GM12878 (cell line): ENCODE measurements around the gene RPS3A.

Experiments
- CBFB ChIP-seq: IDR thresholded peaks from 2 replicates; pipeline ENCODE4 v1.6.1; 2016; ENCODE audit warnings: antibody characterized with exemption, low read depth
- EP300 ChIP-seq, 2 experiments: fragments of 150-350 bp in 1 of 2; IDR thresholded peaks; 2 replicates each; pipeline ENCODE4 v1.6.1; 2011 to 2012; ENCODE audit warnings: low read depth in 2 of 2, low read length in 2 of 2, borderline replicate concordance in 1 of 2, improper control_type of control experiment in 1 of 2, inconsistent platforms in 1 of 2; ENCODE audit not compliant: control insufficient read depth in 1 of 2
- GABPA ChIP-seq: IDR thresholded peaks from 2 replicates; pipeline ENCODE4 v1.6.1; 2014; ENCODE audit warnings: antibody characterized with exemption, low read depth, mild to moderate bottlenecking, inconsistent platforms
- HDGF ChIP-seq: fragments of 450-650 bp; IDR thresholded peaks from 2 replicates; pipeline ENCODE4 v1.6.1; 2016; ENCODE audit warnings: antibody characterized with exemption
- RAD51 ChIP-seq: fragments of 450-650 bp; IDR thresholded peaks from 2 replicates; pipeline ENCODE4 v1.6.1; 2016; ENCODE audit warnings: moderate library complexity, mild to moderate bottlenecking, inconsistent platforms
- RBBP5 ChIP-seq: fragments of 200-600 bp; sonication (generic); conservative IDR thresholded peaks from 2 replicates; pipeline ENCODE4 v1.6.1; 2016
- SREBF2 ChIP-seq: IDR thresholded peaks from 2 replicates; pipeline ENCODE4 v1.6.1; 2012; ENCODE audit warnings: mild to moderate bottlenecking, low read length
- TF ChIP-seq, protein P1 (sequence below), 3 experiments: IDR thresholded peaks in 2 of 3; conservative IDR thresholded peaks in 1 of 3; 2 replicates each; pipeline ENCODE4 v1.5.1; 2011; ENCODE audit warnings: low read depth in 3 of 3, low read length in 3 of 3, mild to moderate bottlenecking in 3 of 3, control low read depth in 2 of 3, moderate library complexity in 2 of 3, inconsistent platforms in 1 of 3, mixed read lengths in 1 of 3; ENCODE audit not compliant: control insufficient read depth in 2 of 3, insufficient read depth in 1 of 3; ENCODE audit errors: extremely low read depth in 1 of 3

DNA sequence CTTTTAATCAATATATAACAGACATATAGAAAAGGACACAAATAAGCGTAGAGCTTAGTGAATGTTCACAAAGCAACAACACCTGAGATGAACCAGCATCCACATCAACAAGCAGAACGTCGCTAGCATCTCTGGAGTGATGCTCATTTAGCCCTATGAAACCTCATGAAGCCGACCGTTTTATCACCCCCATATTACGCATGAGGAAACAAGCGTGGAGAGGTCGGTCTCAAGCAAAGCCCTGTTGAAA is 524 bp upstream of the RPS3A start:
- no peak for TF ChIP-seq RBBP5
- TF ChIP-seq CBFB, result no peak
- TF ChIP-seq, protein P1, sequence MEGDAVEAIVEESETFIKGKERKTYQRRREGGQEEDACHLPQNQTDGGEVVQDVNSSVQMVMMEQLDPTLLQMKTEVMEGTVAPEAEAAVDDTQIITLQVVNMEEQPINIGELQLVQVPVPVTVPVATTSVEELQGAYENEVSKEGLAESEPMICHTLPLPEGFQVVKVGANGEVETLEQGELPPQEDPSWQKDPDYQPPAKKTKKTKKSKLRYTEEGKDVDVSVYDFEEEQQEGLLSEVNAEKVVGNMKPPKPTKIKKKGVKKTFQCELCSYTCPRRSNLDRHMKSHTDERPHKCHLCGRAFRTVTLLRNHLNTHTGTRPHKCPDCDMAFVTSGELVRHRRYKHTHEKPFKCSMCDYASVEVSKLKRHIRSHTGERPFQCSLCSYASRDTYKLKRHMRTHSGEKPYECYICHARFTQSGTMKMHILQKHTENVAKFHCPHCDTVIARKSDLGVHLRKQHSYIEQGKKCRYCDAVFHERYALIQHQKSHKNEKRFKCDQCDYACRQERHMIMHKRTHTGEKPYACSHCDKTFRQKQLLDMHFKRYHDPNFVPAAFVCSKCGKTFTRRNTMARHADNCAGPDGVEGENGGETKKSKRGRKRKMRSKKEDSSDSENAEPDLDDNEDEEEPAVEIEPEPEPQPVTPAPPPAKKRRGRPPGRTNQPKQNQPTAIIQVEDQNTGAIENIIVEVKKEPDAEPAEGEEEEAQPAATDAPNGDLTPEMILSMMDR (IDR thresholded peaks at IDR 0.05 in 2 of 3, conservative IDR thresholded peaks at IDR 0.05 in 1 of 3; ENCODE audit: control insufficient read depth in 2 of 3, extremely low read depth in 1 of 3, insufficient read depth in 1 of 3, low read depth in 3 of 3, low read length in 3 of 3), result no peak
- TF ChIP-seq EP300 (IDR thresholded peaks at IDR 0.05; ENCODE audit: borderline replicate concordance in 1 of 2, control insufficient read depth in 1 of 2, low read depth in 2 of 2, low read length in 2 of 2), result no peak
- no peak for TF ChIP-seq GABPA
- TF ChIP-seq SREBF2, result no peak
- TF ChIP-seq RAD51, result no peak
- TF ChIP-seq HDGF, result no peak
